PFSK-1 (cell line): ENCODE results near the gene ZDHHC12.

Experiments used
- FOXP2 ChIP-seq: optimal IDR thresholded peaks from 2 replicates; pipeline ENCODE3; 2011; ENCODE audit warnings: borderline replicate concordance, control low read depth, inconsistent platforms; ENCODE audit not compliant: insufficient read depth; ENCODE audit errors: extremely low read length, extremely low read depth
- POLR2AphosphoS5 ChIP-seq: IDR thresholded peaks from 2 replicates; pipeline ENCODE4 v1.6.1; 2012; ENCODE audit warnings: low read depth, mild to moderate bottlenecking, control low read depth, low read length, moderate library complexity
- REST ChIP-seq, 2 experiments: IDR thresholded peaks; 2 replicates each; pipeline versions ENCODE4 v1.6.1 to v1.8.0; 2011 to 2012; ENCODE audit warnings: low read depth in 2 of 2, low read length in 2 of 2, control low read depth in 1 of 2, inconsistent platforms in 1 of 2, mild to moderate bottlenecking in 1 of 2, moderate library complexity in 1 of 2; ENCODE audit not compliant: insufficient read depth in 1 of 2
- SIN3A ChIP-seq: IDR thresholded peaks from 2 replicates; pipeline ENCODE4 v1.6.1; 2012; ENCODE audit warnings: mild to moderate bottlenecking, low read length, moderate library complexity, borderline replicate concordance; ENCODE audit not compliant: insufficient read depth
- TAF1 ChIP-seq: IDR thresholded peaks from 2 replicates; pipeline ENCODE4 v1.6.1; 2012; ENCODE audit warnings: low read length, control low read depth, borderline replicate concordance; ENCODE audit not compliant: insufficient read depth

ZDHHC12 gene

DNA sequence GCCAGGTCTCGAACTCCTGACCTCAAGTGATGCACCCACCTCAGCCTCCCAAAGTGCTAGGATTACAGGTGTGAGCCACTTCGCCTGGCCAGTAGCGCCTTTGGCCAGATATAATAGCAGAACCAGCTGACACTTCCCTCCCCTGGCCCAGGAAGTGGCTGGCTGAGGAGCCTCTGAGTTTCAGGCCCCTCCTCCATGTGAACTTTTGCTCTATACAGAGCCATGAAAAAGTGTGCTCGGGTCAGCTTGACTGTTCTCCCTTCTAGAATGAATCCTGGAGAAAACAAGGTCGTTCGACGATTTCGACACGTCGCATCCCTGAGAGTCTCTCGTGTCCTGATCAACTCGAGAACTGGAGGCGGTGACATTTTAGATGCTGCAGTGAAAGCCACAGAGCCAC is 8.6 kb upstream of the ZDHHC12 start:
- no peak for TF ChIP-seq SIN3A
- no peak for TF ChIP-seq REST (IDR thresholded peaks at IDR 0.05; ENCODE audit: insufficient read depth in 1 of 2, low read depth in 2 of 2, low read length in 2 of 2)
- TF ChIP-seq POLR2AphosphoS5 = no peak
- TF ChIP-seq FOXP2 = no peak
- TF ChIP-seq TAF1 = no peak

DNA sequence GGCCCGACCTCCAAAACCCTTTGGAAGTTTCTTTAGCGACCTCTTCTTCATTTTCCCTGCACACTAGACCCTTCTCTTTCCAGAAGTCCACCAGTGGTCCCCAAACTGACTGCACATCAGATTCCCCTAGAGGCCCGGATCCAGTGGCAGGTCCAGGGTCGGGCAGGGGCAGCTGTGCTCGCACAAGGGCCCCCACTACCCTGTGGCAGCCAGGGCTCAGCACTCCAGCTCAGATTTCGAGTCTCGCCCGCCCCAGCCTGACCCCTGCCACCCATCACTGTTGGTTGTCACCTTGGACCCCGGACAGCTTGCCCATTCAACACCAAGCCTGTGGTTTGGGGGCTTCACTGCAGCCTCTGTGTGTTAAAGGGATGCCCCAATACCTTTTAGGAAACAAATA is 7.8 kb upstream of the ZDHHC12 start:
- no peak for TF ChIP-seq SIN3A

- TF ChIP-seq TAF1 (no peak), REST (IDR thresholded peaks at IDR 0.05; ENCODE audit: insufficient read depth in 1 of 2, low read depth in 2 of 2, low read length in 2 of 2) (no peak), FOXP2 (no peak), POLR2AphosphoS5 (no peak), SIN3A (no peak)
These were observed 7.2 kb upstream of the ZDHHC12 start for GRCh38 chr9:128731093-128731492.

DNA sequence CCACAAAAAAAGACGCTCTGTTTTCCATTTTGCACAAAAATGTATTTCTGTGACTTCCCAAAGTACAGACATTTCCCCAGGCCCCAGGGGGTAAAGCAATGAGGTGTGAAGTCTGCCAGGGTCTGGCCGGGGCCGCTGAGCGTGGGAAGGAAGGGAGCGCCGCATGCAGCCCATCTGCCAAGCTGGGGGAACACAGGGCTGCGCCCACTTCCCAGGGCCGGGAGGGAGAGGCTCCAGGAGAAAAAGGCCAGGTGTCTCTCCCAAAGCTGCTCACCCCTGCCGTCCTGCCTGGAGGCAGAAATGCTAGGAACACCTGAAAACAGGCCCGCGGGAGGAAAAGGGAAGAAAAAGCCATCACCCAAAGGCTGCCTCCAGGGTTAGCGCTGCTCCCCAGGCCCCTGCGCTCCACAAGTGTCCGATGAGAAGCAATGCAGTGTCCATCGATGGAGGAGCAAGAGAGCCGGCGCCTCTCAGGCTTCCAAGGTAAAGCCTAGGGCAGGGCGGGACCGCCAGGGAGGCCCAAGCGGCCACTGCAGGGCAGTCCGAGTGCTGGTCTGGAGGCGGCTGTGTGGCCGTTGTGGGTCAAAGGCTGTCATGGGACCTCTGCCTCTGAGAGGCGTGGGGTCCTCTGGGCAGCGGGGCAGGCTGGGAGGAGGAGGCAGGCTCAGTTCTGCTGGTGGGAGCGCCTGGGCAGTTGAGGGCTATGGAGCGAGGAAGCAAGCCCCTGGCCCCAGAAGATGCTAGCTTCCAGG is 6.0 kb upstream of the ZDHHC12 start:
- TF ChIP-seq TAF1 = no peak
- TF ChIP-seq POLR2AphosphoS5 = no peak
- TF ChIP-seq FOXP2 = no peak
- TF ChIP-seq SIN3A = no peak
- TF ChIP-seq REST (IDR thresholded peaks at IDR 0.05; ENCODE audit: insufficient read depth in 1 of 2, low read depth in 2 of 2, low read length in 2 of 2) = no peak

DNA sequence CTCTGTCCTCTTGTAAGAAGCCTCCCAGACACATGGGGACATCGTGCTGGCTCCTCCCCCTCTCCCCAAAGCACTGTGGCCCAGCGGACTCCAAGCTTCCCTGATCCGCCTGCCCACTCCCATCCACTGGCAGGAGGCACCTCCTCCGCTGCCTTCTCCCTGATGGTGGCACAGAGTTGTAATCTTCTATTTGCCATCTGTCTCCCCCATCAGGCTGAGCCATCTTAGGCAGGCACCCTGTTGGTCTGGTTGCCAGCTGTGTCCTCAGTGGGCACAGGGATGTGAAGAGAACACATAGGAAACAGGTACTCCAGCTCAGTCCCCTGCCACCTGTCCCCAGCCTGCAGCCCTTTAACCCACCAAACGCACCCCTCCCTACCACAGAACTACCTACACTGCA is 5.4 kb upstream of the ZDHHC12 start:
- no peak for TF ChIP-seq SIN3A

DNA sequence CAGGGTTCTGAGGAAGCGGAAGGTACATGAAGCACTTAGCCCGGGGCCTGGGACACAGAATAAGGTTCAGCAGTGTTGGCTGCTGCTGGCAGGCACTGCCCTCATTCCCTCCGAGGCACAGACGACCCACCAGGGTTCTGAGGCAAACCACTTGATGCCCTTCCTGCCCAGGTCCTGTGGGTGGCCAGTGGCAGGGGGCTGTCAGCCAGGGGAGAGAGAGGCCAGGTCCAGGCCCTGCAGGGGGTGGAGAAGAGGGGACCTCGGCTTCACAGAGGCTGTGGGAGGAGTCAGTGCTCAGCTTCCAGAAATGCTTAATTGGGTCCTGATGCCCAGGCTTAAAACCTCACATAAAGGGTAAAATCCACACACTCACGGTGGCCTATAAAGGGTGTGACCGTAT is 4.4 kb upstream of the ZDHHC12 start:
- TF ChIP-seq TAF1 (no peak), FOXP2 (no peak), SIN3A (no peak), REST (IDR thresholded peaks at IDR 0.05; ENCODE audit: insufficient read depth in 1 of 2, low read depth in 2 of 2, low read length in 2 of 2) (no peak)
